ENCODE data around the gene RMDN2.
"Not testable (repeated sequence)": the region's sequence is repeated elsewhere in the genome, so short reads cannot be mapped to it uniquely, and the experiment has no call there.

The RMDN2 gene

DNA sequence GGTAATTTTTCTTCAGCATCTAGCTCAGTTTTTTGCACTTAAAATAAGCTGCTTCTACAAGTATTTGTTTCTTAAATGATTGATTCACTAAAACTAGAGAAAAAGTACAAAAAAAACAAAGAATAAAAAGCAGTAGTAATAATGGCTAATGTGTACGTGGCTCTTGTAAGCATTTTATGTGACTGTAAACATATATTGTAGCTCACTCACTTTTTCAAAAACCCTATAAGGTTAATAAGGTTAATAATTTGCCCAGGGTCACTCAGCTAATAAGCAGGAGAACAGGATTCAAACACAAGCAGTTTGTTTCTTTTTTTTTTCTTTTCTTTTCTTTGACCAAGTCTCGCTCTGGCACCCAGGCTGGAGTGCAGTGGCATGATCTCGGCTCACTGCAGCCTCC is 67.5 kb downstream of the RMDN2 start:
- DNase-seq (ENCODE audit: extremely low spot score): no peak
- TF ChIP-seq, protein P1, sequence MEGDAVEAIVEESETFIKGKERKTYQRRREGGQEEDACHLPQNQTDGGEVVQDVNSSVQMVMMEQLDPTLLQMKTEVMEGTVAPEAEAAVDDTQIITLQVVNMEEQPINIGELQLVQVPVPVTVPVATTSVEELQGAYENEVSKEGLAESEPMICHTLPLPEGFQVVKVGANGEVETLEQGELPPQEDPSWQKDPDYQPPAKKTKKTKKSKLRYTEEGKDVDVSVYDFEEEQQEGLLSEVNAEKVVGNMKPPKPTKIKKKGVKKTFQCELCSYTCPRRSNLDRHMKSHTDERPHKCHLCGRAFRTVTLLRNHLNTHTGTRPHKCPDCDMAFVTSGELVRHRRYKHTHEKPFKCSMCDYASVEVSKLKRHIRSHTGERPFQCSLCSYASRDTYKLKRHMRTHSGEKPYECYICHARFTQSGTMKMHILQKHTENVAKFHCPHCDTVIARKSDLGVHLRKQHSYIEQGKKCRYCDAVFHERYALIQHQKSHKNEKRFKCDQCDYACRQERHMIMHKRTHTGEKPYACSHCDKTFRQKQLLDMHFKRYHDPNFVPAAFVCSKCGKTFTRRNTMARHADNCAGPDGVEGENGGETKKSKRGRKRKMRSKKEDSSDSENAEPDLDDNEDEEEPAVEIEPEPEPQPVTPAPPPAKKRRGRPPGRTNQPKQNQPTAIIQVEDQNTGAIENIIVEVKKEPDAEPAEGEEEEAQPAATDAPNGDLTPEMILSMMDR (IDR thresholded peaks at IDR 0.05; ENCODE audit: control extremely low read depth, extremely low read depth, low read depth, missing control alignments): no peak
- ChIA-PET POLR2A (no interaction called here), CTCF (interaction anchor here (1.2 to 1.4 kb wide), 3 partner anchors 9 to 279 kb away, joined by 3 read pairs; no protein-coding TSS in a partner anchor)

GRCh38 chr2:37993143-37993542 is 68.1 kb downstream of the RMDN2 start:
- TF ChIP-seq, protein P1 (IDR thresholded peaks at IDR 0.05; ENCODE audit: control extremely low read depth, extremely low read depth, low read depth, missing control alignments): no peak
- ChIA-PET CTCF (interaction anchor here (1.1 to 1.4 kb wide), 6 partner anchors 8 to 515 kb away, joined by 3 to 6 read pairs (median 3); no protein-coding TSS in a partner anchor), POLR2A (interaction anchor here (0.7 kb wide), 1 partner anchor 616 kb away, joined by 3 read pairs; no protein-coding TSS in a partner anchor)
- DNase-seq (ENCODE audit: extremely low spot score): no peak

DNA sequence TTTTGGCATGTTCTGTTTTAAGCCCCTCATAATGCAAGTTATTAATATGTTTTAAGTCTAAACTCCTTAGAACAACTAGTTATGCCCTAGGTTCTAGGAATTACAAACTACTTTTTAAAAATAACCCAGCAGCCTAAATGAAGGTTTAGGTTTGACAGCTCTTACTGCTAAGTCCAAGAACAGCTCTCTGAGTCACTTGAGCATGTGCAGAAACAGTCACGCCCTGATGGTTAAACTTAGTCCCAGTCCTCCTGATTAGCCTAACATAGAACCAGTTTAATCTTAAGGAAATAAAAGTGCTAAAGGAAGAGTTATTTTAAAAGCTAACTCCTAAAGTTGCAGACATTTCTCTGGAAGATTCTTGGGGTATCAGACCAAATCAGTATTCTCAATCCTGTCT is 72.5 kb downstream of the RMDN2 start:
- POLR2A ChIA-PET: no interaction called here
- DNase-seq (ENCODE audit: extremely low spot score): no peak
- CTCF ChIA-PET: interaction anchor here (0.9 kb wide), 1 partner anchor 16 kb away, joined by 3 read pairs; no protein-coding TSS in a partner anchor
- TF ChIP-seq, protein P1 (IDR thresholded peaks at IDR 0.05; ENCODE audit: control extremely low read depth, extremely low read depth, low read depth, missing control alignments): no peak

- CTCF ChIA-PET: interaction anchor here (1.1 to 2.9 kb wide), 6 partner anchors 7 to 274 kb away, joined by 3 to 16 read pairs (median 3); no protein-coding TSS in a partner anchor
Measured at GRCh38 chr2:38000485-38001222, 75.6 kb downstream of the RMDN2 start.

GRCh38 chr2:38010187-38010586 is 85.1 kb downstream of the RMDN2 start:
- CTCF ChIA-PET: interaction anchor here (1.4 to 1.6 kb wide), 2 partner anchors 9 to 12 kb away, joined by 3 to 4 read pairs; no protein-coding TSS in a partner anchor
- DNase-seq (ENCODE audit: extremely low spot score); POLR2A ChIA-PET: not testable (repeated sequence)

More at GRCh38 chr2:38000485-38001222, 75.6 kb downstream of the RMDN2 start:
- TF ChIP-seq, protein P1 (IDR thresholded peaks at IDR 0.05; ENCODE audit: control extremely low read depth, extremely low read depth, low read depth, missing control alignments): no peak
- no peak for DNase-seq (ENCODE audit: extremely low spot score)
- POLR2A ChIA-PET: no interaction called here

DNA sequence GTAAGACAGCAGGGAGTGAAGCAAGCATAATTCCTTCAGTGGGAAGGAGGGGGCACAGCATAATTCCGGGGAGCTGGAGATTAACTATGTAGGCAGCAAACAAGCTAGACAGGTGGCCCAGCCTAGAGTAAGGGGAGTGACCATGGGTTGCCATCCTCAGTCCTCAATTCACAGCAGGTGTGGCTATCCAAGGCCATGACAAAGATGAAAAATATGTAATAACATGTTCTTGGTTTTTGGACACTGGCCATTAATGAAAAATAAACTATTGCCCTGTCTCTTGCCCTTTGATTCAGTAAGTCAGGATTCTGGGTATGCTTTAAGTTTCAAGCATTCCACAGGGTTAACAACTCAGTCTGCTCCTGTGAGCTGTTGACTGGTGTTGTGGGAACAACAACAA is 85.9 kb downstream of the RMDN2 start:
- no peak for DNase-seq (ENCODE audit: extremely low spot score)
- ChIA-PET CTCF (interaction anchor here (0.7 to 2.3 kb wide), 5 partner anchors 10 to 65 kb away, joined by 3 to 6 read pairs (median 3); partner anchors contain the start of gene CYP1B1), POLR2A (no interaction called here)
- TF ChIP-seq, protein P1 (IDR thresholded peaks at IDR 0.05; ENCODE audit: control extremely low read depth, extremely low read depth, low read depth, missing control alignments): no peak

DNA sequence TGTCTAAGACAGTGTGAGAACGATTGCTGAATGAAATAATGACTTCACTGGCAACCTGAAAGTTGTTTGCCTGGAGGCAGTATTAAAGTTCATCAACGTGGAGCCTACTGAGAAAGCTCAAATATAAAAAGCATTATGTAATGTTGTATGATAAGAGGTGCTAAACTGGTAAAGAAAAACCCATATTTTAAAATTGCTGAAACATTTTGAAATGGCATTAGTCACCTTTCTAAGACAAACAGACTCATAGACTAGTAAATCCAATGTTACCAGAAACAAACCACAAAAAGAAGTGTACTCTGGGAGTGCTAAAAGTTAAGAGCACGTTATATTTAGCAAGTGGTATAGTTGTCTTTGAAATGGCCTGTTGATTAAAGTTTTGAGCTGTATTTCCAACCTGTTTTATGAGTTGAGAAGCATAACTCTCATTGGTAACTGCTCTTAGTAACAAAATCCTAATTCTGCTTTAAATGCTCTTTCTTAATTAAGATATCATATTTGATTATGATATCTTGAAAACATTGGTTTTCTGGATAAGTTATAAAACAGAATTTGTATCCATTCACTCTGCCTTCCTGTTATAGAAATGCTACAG is 88.2 kb downstream of the RMDN2 start:
- no peak for DNase-seq (ENCODE audit: extremely low spot score)
- TF ChIP-seq, protein P1 (IDR thresholded peaks at IDR 0.05; ENCODE audit: control extremely low read depth, extremely low read depth, low read depth, missing control alignments): no peak
- CTCF ChIA-PET: interaction anchor here (0.8 to 1.1 kb wide), 3 partner anchors 14 to 139 kb away, joined by 3 read pairs; no protein-coding TSS in a partner anchor
- POLR2A ChIA-PET: no interaction called here

Data from GM10248 (cell line).